C4-2B (cell line): ENCODE measurements around the gene SLC7A8.

Source experiments
- H3K27ac ChIP-seq: fragments of 450-650 bp; 2 replicates; pipeline ENCODE4 v1.5.1; 2017
- ZFX ChIP-seq: fragments of 450-650 bp; IDR thresholded peaks from 2 replicates; pipeline ENCODE4 v1.6.1; 2017
- TF ChIP-seq, protein P1 (sequence below): fragments of 450-650 bp; conservative IDR thresholded peaks from 2 replicates; pipeline ENCODE4 v1.5.1; 2017; ENCODE audit warnings: mild to moderate bottlenecking

SLC7A8 gene

DNA sequence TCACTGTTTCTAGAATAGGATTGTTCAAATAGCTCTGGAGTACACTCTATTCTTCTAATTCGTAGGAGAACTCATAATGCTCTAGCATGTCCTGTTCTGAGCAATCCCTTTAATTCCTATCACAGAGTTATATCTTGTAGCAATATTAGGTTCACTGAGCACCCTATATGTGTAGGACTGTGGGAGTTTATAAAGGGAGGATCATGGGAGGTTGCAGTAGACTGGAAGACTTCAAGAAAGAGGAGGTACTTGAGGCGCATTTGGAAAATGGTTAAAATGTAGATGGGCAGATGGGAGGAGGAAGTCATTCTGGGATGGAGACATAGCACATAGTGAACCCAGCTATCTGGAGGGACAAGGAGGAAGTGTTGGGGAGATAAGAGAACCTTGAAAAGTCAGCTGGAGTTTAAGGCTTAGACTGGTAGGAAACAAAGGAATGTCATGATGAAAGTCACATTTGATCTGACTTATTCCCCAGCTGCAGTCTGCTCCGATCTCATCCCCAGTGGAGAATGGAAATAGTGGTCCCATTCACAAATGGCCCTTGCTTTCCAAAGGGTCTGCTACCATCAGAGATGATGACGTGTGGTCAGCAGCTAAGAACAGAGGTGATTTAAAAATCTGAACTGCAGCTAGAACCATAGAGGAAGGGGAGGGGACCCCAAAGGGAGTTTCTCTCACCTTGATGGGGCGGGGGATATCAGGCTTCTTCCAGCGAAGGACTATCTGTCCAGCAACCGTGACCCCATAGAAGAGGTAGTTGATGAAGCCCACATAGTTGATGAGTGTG lies 54.3 kb downstream of the SLC7A8 start:
- TF ChIP-seq, protein P1, sequence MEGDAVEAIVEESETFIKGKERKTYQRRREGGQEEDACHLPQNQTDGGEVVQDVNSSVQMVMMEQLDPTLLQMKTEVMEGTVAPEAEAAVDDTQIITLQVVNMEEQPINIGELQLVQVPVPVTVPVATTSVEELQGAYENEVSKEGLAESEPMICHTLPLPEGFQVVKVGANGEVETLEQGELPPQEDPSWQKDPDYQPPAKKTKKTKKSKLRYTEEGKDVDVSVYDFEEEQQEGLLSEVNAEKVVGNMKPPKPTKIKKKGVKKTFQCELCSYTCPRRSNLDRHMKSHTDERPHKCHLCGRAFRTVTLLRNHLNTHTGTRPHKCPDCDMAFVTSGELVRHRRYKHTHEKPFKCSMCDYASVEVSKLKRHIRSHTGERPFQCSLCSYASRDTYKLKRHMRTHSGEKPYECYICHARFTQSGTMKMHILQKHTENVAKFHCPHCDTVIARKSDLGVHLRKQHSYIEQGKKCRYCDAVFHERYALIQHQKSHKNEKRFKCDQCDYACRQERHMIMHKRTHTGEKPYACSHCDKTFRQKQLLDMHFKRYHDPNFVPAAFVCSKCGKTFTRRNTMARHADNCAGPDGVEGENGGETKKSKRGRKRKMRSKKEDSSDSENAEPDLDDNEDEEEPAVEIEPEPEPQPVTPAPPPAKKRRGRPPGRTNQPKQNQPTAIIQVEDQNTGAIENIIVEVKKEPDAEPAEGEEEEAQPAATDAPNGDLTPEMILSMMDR: no peak
- no peak for TF ChIP-seq ZFX
- H3K27ac ChIP-seq: no peak overlapping the region

- H3K27ac ChIP-seq: no peak overlapping the region
- TF ChIP-seq ZFX: no peak
- TF ChIP-seq, protein P1: no peak
Measured at GRCh38 chr14:23127861-23128260, 55.6 kb downstream of the SLC7A8 start.

- no peak for TF ChIP-seq ZFX
- TF ChIP-seq, protein P1: no peak
- no peak overlapping the region for H3K27ac ChIP-seq
Measured at GRCh38 chr14:23126548-23127278, 56.7 kb downstream of the SLC7A8 start.

DNA sequence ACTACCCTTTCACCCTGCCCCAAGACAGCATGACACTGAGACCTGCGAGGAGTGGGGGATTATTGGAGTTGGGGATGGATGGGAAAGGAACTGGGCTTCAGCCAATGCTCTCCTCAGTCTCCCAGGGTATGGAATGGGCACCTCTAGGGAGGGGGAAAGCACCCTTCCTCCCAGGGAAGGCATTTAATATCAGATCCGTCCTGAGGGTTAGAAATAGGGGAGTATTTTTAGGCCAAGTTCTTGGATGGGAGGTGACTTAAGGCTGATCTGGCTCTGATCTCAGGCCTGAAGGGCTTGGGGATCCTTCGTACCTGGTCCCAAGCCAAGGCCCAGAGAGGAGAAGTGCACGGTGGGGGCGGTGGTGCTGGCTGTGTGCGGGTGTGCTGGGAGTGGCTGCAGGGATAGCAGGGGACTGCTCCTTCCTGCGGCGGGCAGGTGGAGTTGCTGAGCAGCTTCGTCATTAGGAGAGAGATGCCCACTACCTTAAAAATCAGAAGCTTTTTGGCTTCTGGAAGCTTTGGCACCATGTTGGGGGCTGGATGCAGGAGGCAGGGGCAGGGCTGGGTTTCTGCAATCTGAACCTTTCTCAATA lies 57.4 kb downstream of the SLC7A8 start:
- no peak overlapping the region for H3K27ac ChIP-seq
- TF ChIP-seq ZFX: no peak
- TF ChIP-seq, protein P1: no peak

DNA sequence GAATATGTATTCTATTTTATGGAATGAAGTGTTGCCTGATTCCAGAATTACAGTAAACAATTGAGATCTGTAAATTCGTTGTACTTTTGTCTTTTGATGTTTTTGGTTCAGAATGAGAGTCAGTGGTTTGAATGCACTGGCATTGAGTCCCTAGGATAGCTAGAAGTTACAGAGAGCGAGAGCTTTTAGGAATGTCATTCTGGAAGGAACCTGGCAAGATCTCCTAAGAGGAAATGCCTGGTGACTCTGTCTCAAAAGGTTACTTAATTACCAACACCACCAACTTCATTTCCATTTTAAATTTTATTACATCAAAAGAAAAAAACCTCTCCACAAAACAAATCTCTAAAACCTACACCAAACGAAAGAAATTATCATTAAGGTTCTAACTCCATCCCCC lies 58.4 kb downstream of the SLC7A8 start:
- no peak overlapping the region for H3K27ac ChIP-seq
- no peak for TF ChIP-seq ZFX
- TF ChIP-seq, protein P1: no peak

DNA sequence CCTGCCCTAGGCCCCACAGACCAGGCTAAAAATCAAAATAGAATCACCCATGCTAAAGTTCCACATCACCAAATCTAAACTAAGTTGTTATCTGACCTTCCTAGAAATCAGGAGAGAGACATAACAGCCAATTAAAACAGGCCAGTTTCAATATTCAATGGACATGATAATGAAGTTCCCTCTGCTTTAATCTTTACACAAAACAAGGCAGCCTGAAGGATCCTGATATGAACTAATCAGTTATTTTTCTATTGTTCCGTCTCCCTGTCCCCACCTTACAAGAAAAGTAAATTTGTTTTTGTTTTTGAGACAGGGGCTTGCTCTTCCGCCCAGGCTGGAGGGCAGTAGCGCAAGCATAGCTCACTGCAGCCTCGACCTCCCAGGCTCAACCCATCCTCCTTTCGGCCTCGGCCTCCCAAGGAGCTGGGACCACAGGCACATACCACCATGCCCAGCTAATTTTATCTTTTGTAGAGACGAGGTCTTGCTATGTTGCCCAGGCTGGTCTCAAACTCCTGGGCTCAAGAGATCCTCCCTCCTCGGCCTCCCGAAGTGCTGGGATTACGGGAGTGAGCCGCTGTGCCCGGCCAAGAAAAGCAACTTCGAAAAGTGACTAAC lies 59.0 kb downstream of the SLC7A8 start:
- no peak for TF ChIP-seq ZFX
- TF ChIP-seq, protein P1: no peak

GRCh38 chr14:23123419-23123818 lies 60.0 kb downstream of the SLC7A8 start:
- H3K27ac ChIP-seq: 0 out of 2 replicates have a peak overlapping the region, but pooled peaks have one; percentile 4
- no peak for TF ChIP-seq ZFX
- TF ChIP-seq, protein P1: no peak

More for the DNA sequence above, 59.0 kb downstream of the SLC7A8 start:
- H3K27ac ChIP-seq: no peak overlapping the region
